Stimulated activated CD4-positive, alpha-beta T cell treated with anti-CD3 and anti-CD28 coated beads, Interleukin-1b, Interleukin-23, amount 100 ng/mL, for 1 hour (primary cell): ENCODE measurements around the gene VPS26A.

Source experiments
- DNase-seq, 2 donors: peaks; one replicate each; pipeline ENCODE4 v3.0.0-alpha.2; 2020; ENCODE audit warnings: low read depth in 2 of 2

Gene VPS26A

GRCh38 chr10:69123747-69124562 is at the start of gene VPS26A:
Gene VPS26A (plus strand): TSS chr10:69124178. CDS start chr10:69124278, 100 bp downstream.
- peak; percentile 96 to 98 for DNase-seq

GRCh38 chr10:69074532-69074931 is 49.4 kb upstream of the VPS26A start:
- no peak for DNase-seq

GRCh38 chr10:69075431-69075830 is 48.5 kb upstream of the VPS26A start:
- DNase-seq, result no peak

- no peak for DNase-seq
Measured at GRCh38 chr10:69078311-69078710, 45.7 kb upstream of the VPS26A start.

GRCh38 chr10:69080226-69080625 is 43.8 kb upstream of the VPS26A start:
- DNase-seq, result no peak

- no peak for DNase-seq
Measured at GRCh38 chr10:69086001-69086509, 37.9 kb upstream of the VPS26A start.

GRCh38 chr10:69087590-69088470 is 36.1 kb upstream of the VPS26A start, which contains the start of gene SRGN:
Gene SRGN (plus strand): TSS chr10:69088103. CDS start chr10:69088158, 55 bp downstream.
- DNase-seq, result peak; percentile 50 to 55

GRCh38 chr10:69088471-69088769 is 35.6 kb upstream of the VPS26A start:
- DNase-seq, result no peak

- DNase-seq, result no peak
Measured at GRCh38 chr10:69088801-69089501, 35.0 kb upstream of the VPS26A start.

- DNase-seq, result peak; percentile 34 to 39
Measured at GRCh38 chr10:69089638-69090599, 34.1 kb upstream of the VPS26A start.

GRCh38 chr10:69090685-69091084 is 33.3 kb upstream of the VPS26A start:
- no peak for DNase-seq

- no peak for DNase-seq
Measured at GRCh38 chr10:69091143-69091651, 32.8 kb upstream of the VPS26A start.

GRCh38 chr10:69092959-69093850 is 30.8 kb upstream of the VPS26A start:
- peak; percentile 50 to 62 for DNase-seq

- no peak for DNase-seq
Measured at GRCh38 chr10:69093933-69094332, 30.0 kb upstream of the VPS26A start.

GRCh38 chr10:69096045-69096444 is 27.9 kb upstream of the VPS26A start:
- DNase-seq, result no peak

- DNase-seq, result no peak
Measured at GRCh38 chr10:69097729-69098128, 26.2 kb upstream of the VPS26A start.

- DNase-seq, result no peak
Measured at GRCh38 chr10:69100136-69100872, 23.7 kb upstream of the VPS26A start.

- DNase-seq, result no peak
Measured at GRCh38 chr10:69101451-69102095, 22.4 kb upstream of the VPS26A start.
